ENCODE data around the gene SLC44A2.
"Not testable (repeated sequence)": the region's sequence is repeated elsewhere in the genome, so short reads cannot be mapped to it uniquely, and the experiment has no call there.

GRCh38 chr19:10675214-10675613 is 49.9 kb downstream of the SLC44A2 start:
- not testable (repeated sequence) for TF ChIP-seq POLR2AphosphoS5, POLR2A (IDR thresholded peaks at IDR 0.05)
